Astrocyte of the cerebellum (primary cell): ENCODE measurements around the gene C11orf97.

Experiments
- DNase-seq: peaks from one replicate; pipeline ENCODE4 v3.0.0-alpha.2; 2011; ENCODE audit warnings: low read depth
- H3K4me3 ChIP-seq: 2 replicates; pipeline ENCODE4 v1.5.1; 2011; ENCODE audit warnings: mild to moderate bottlenecking, low read depth, low read length, moderate library complexity
- in situ Hi-C: cut with HindIII; loops from 2 replicates; pipeline ENCODE4 v1.10.0; 2017; ENCODE audit warnings: low sequenced_read_pairs
- TF ChIP-seq, protein P1 (sequence below): IDR thresholded peaks from 2 replicates; pipeline ENCODE4 v1.5.1; 2012; ENCODE audit warnings: low read length, low read depth, moderate library complexity, mild to moderate bottlenecking; ENCODE audit errors: missing control alignments

Gene C11orf97, protein sequence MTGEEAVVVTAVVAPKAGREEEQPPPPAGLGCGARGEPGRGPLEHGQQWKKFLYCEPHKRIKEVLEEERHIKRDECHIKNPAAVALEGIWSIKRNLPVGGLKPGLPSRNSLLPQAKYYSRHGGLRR

DNA sequence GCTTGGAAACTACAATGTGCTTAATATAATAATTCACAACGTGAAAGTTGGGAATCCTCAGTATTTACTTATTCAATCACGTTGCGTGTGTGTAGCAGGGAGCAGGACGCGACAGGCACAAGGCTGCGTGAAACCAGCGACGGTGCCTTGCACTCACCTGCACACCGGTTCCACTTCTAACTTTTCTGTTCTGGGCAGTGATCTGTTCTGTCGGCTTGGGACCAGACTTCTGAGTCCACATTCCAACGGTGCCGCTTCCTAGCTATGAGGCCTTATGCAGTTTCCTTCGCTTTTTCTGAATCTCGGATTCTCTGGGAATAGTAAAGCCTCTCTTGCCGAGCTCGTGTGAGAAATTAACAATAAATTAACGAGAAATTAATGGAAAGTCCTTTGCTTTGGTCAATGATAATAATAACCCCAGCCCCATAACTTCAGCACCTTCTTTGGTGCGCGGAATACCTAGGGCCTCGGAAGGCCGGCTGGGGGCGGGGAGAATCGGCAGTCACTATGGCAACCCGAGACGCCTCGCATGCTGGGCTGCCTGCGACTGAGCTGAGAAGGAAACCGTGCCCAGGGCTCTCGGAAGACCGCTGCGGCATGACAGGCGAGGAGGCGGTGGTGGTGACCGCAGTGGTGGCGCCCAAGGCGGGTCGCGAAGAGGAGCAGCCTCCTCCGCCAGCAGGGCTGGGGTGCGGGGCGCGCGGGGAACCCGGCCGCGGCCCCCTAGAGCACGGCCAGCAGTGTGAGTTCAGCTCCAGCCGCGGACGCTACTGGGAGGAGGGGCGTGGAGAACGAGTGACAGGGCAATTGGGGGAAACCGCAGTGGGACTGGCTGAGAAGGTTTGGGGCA, at the start of gene C11orf97:
C11orf97 (plus strand) TSS at position 530 of the 850 bp plus-strand sequence; CDS start at position 598, 68 bp downstream.
- in situ Hi-C loops, result no loop called here
- TF ChIP-seq, protein P1, sequence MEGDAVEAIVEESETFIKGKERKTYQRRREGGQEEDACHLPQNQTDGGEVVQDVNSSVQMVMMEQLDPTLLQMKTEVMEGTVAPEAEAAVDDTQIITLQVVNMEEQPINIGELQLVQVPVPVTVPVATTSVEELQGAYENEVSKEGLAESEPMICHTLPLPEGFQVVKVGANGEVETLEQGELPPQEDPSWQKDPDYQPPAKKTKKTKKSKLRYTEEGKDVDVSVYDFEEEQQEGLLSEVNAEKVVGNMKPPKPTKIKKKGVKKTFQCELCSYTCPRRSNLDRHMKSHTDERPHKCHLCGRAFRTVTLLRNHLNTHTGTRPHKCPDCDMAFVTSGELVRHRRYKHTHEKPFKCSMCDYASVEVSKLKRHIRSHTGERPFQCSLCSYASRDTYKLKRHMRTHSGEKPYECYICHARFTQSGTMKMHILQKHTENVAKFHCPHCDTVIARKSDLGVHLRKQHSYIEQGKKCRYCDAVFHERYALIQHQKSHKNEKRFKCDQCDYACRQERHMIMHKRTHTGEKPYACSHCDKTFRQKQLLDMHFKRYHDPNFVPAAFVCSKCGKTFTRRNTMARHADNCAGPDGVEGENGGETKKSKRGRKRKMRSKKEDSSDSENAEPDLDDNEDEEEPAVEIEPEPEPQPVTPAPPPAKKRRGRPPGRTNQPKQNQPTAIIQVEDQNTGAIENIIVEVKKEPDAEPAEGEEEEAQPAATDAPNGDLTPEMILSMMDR, result no peak
- no peak for DNase-seq
- peak within 1 kb of the TSS; percentile 53 for H3K4me3 ChIP-seq

DNA sequence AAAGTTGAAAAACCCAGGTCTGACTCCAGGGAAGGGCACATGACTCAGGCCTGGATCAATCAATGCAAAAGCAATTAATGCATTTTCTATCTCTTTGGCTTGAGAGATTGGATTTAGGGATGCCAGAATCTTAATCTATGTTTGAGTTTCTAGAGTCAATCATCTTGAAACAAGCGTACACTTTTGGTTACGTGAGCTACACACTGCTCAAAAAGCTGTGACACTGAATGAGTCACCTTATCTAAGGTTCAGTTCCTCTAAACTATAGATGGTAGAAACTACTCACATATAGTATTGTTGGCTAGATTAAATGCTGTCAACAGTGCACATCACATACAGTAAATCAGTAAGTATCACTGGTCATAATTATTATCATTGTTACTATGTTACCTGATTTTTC, 42.8 kb upstream of the C11orf97 start:
- in situ Hi-C loops, result no loop called here
- no peak for DNase-seq
- TF ChIP-seq, protein P1, result no peak
- no peak overlapping the region for H3K4me3 ChIP-seq

DNA sequence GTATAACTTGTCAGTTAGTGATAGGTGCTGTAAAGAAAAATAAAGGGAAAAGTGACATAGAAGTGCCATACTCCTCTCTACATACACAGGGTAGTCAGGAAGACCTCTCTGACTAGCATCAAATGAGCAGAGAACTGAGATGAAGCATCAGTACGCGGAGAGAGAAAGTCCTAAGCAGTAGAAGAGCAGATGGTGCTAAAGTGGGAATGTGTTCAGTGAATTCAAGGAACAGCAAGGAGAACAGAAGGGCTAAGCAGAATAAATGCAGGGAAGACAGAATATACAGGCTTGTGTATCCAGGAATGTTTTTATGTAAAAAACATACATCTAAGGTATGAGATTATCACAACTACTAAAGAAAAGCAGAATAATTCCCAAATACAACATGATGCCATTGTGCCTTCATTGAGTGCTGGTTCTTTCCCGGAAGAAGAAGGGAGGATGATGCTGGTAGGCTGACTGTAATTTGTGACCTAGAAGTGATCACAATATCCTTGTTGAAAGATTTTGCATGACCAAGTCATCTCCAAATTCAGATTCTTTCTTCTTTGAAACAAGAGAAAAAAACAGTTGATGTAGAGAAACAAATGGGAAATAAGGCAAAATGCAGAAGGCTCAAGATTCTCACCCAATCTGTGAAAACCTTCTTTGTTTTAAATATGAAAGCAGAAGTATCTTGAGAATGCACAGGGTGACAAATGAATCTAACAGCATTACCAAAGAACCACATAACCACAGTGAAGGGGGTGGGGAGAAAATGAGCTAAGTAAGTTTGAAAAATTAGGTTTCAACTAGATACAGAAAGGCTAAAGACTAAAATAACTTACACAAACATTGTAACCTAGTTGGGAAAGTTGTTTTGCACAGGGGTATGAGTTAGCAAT, 39.1 kb upstream of the C11orf97 start:
- peak; percentile 33 for DNase-seq
- TF ChIP-seq, protein P1, result no peak
- no peak overlapping the region for H3K4me3 ChIP-seq
- in situ Hi-C loops, result no loop called here

DNA sequence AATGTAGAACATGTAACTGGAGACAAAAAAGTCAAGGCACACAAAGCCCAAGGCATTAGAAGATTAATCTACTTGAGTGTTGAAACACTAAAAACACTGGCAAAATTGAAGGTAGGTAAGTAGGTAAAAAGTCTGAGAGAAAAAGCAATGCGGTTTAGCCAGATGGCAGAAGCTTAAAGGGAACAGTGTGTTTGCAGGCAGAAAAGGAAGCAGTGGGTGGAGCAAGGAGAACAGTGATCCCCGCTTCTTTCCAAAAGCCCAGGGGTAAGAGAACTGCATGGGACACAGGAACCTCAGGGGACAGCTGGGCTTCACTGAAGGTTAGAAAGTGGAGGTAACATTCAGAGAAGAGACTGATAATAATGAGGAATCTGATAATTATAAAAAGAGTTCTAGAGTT, 34.6 kb upstream of the C11orf97 start:
- H3K4me3 ChIP-seq, result no peak overlapping the region
- no peak for DNase-seq
- in situ Hi-C loops, result no loop called here
- TF ChIP-seq, protein P1, result no peak

DNA sequence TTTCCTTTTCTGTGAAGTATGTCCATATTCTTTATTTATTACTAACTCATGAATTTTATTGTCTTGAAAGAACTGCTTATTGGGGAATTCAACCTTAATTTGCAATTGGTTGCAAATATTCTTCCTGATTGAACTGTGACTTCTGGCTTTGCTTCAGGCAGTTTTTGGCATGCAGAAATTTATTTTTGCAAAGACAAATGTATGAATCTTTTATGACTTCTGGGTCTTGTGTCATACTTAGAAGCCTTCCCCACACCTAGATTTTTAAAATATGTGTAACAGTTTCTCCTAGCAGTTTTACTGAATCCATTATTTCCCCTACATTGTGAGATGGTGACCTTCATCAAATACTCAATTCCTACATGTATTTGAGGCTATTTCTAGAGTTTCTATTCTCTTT, 30.9 kb upstream of the C11orf97 start:
- in situ Hi-C loops, result no loop called here
- TF ChIP-seq, protein P1, result no peak
- DNase-seq, result no peak
- no peak overlapping the region for H3K4me3 ChIP-seq

DNA sequence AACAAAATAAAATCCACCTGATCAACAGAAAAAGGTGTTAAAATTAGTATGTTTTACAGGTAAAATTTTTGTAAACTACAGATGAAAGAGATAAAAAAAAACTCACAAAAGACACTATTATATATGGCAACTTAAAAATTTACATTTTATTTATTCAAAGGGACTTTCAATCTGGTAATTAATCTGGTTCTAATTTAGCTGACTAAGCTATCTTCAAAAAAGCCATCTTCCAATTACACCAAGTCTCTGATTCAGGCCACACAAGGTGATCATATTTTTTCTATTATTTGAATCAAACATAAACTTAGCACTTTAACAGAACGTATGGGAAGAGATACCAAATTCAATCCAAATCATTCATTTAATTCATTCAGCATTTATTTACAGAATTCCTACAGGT, 26.2 kb upstream of the C11orf97 start:
- TF ChIP-seq, protein P1, result no peak
- H3K4me3 ChIP-seq, result no peak overlapping the region
- DNase-seq, result no peak
- in situ Hi-C loops, result no loop called here
